GM21515 (cell line): ENCODE measurements around the gene DENR.
"Not testable (repeated sequence)": the region's sequence is repeated elsewhere in the genome, so short reads cannot be mapped to it uniquely, and the experiment has no call there.

Experiments
- ATAC-seq: cut with Tn5 transposase; IDR thresholded peaks from one replicate; pipeline ENCODE4 v1.9.1; 2021; ENCODE audit not compliant: unreplicated experiment

DENR gene

DNA sequence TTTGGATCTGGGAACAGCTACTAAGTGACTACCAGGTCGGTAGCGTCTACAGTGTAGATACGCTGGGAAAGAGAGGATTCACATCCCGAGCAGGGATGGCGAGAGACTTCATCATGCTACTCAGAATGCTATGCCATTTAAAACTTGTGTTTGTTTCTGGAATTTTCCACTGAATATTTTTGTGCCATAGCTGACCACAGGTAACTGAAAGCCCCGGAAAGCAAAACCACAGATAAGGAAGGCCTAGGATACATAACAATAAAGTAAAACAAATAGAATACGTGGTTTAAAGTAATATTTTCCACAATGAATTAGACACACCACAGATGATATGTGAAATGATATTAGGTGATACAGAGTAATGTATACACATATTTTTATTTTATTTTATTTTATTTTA is 14.1 kb upstream of the DENR start:
- no peak for ATAC-seq

DNA sequence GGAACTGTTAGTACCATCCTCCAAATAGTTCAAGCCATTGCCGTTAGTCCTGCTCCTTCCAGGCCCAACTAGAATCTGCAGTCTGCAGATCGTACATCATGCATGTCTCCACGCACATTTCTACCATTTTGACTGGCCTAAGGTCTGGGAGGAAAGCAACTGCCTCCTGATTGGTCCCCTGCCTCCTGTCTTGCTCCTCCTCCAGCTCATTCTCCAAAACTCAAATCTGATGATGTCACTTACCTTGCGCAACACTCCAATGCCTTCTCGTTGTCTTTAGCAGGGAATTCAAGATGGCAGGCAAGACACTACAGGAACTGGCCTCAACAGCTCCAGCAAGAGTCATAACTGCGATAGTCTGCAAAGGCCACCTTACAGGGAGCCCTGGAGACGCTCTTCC is 12.3 kb upstream of the DENR start:
- no peak for ATAC-seq

- no peak for ATAC-seq
Observed at GRCh38 chr12:122743895-122744525, 8.6 kb upstream of the DENR start.

DNA sequence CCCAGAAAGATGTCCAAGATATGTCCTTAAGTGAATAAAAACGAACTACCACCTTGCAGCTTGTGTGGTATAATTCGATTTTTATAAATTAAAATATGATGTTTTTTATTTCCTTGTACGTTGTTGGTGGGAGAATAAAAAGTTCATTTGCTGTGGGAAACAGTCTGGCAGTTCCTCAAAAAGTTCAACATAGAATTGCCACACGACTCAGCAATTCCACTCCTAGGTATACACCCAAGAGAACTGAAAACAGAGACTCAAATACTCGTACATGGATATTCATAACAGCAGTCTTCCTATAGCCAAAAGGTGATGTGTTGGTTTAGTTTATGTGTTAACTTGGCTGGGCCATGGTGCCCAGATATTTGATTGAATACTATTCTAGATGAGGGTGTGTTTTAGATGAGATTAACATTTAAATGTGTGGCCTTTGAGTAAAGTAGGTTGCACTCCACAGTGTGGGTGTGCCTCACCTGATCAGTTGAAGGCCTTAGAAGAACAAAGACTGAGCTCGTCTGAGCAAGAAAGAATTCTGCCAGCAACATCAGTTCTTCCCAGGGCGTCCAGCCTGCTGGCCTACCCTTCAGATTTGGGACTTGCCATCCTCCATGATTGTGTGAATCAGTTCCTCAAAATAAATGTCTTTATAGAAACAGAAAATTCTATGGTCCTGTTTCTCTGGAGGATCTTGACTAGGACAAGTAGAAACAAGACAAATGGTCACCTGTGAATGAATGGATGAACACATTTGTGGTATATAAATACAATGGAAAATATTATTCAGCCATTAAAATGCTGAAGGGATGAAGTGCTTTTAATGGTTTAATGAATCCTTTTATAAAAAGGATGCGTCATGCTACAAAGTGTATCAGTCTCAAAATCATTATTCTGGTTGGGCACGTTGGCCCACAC is 5.1 kb upstream of the DENR start:
- ATAC-seq, result no peak

- ATAC-seq, result no peak
Observed at GRCh38 chr12:122749569-122750332, 2.9 kb upstream of the DENR start.

DNA sequence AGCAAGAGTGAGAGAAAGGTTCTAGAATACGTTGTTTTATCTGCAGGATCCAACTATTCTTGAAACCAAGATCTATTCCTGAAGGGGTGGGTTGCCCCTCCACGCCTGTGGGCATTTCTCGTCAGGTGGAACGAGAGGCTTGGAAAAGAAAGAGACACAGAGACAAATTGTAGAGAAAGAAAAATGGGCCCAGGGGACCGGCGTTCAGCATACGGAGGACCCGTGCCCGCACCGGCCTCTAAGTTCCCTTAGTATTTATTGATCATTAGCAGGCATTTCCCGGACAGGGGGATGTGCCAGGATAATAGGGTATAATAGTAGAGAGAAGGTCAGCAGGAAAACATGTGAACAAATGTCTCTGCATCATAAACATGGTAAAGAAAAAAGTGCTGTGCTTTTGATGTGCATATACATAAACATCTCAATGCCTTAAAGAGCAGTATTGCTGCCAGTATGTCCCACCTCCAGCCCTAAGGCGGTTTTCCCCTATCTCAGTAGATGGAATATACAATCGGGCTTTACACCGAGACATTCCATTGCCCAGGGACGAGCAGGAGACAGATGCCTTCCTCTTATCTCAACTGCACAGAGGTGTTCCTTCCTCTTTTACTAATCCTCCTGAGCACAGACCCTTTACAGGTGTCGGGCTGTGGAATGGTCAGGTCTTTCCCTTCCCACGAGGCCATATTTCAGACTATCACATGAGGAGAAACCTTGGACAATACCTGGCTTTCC is 1.7 kb upstream of the DENR start:
- ATAC-seq, result not testable (repeated sequence)

DNA sequence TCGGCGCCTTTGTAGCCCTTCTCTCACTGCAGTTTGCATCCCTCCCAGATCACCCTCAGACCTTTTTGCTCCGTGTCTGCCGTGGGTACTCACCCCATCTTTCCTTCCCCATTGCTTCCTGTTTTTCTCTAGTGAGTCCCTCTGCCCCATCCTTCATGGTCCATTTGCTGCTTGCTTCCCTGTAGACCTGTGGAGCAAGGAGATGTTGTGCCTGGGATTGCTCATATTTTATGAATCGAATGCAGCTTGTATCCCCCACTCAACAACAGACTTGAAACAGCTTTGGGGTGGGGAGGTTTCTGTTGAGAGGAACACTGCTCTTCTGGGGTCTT is 661 bp downstream of the DENR start:
- no peak for ATAC-seq

GRCh38 chr12:122754790-122755189 is 2.2 kb downstream of the DENR start:
- ATAC-seq, result no peak

DNA sequence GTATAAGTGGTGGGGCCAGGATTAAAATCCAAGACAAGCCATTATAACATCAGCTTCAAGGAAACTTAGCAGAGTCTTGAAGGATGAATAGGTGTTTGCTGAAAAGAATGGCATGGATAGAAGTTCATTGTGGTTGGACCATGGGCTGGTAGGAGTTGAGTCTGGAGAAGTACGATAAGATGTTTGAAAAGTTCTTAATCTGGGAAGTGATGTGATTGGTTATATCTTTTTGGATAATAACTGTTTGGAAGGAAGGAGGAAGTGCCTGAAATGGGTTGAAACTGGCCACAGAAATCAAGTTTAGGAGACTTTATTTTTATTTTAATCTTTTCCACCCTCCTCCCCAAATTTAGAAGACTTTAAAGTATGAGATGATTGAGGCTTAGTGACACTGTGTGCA is 4.9 kb downstream of the DENR start:
- no peak for ATAC-seq

- no peak for ATAC-seq
Observed at GRCh38 chr12:122785503-122785902, 32.9 kb downstream of the DENR start.

DNA sequence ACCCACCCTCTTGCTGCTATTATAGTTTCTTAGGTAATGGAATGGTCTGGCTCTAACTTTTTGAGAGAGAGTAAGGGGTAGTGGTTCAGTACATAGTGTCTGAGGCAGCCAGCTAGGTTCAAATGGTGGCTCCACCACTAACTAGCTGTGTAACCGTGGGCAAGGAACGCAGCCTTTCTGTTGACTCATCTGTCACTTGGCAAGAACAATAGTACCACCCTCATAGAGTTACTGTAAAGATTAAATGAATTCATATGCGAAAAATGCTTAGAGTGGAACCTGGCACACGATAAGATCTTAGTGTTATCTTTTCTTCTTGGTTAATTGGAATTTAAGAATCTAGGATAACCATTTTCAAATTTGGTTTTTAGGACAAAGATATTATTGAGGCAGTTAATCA is 35.8 kb downstream of the DENR start:
- ATAC-seq, result no peak

DNA sequence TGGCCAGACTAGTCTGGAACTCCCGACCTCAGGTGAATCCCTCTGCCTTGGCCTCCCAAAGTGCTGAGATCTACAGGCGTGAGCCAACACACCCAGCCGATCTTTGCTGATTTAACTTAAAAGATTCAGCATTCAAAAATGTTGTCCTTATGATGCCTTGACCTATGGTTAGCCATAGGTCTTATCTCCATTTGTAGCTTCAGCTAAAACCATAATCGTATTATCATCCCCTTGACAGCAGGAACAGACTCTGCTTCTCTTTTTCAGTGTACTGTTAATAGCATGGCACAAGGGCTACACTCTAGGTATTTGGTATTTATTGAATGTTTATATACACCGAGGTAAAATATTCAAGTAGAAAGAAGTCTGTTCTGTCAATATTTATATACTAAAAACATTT is 37.0 kb downstream of the DENR start:
- ATAC-seq, result no peak

GRCh38 chr12:122790393-122791075 is 37.9 kb downstream of the DENR start:
- no peak for ATAC-seq

GRCh38 chr12:122793685-122794106 is 41.1 kb downstream of the DENR start:
- no peak for ATAC-seq

- ATAC-seq, result no peak
Observed at GRCh38 chr12:122795807-122796206, 43.2 kb downstream of the DENR start.

- ATAC-seq, result no peak
Observed at GRCh38 chr12:122799641-122800243, 47.1 kb downstream of the DENR start.

DNA sequence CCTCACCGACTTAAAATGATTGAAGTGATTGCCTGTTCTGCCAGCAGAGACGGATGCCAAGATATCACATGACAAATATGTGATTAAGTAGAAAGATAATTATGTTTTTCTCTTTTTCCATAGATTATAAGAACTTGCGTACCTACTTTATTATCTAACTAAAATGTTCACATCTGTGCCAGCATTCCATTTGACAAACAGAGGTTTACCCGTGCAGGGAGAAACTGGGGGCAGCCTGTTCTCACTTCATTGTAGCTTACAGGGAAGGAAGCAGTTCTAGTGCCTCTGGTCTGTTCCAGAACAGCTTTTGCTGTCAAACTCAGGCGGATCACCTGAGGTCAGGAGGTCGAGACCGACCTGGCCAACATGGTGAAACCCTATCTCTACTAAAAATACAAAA is 51.3 kb downstream of the DENR start:
- no peak for ATAC-seq

DNA sequence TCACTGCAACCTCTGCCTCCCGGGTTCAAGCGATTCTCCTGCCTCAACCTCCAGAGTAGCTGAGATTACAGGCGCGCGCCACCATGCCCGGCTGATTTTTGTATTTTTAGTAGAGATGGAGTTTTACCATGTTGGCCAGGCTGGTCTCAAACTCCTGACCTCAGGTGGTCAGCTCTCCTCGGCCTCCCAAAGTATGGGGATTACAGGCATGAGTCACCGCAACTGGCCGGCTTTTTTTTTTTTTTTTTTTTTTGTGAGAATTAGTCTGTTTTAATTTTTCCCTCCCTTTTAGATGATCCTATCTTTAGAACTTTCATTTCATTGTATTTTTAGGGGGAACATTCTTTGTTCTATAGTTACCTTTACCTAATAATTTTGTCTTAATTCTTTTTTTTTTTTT is 52.3 kb downstream of the DENR start:
- ATAC-seq, result not testable (repeated sequence)

DNA sequence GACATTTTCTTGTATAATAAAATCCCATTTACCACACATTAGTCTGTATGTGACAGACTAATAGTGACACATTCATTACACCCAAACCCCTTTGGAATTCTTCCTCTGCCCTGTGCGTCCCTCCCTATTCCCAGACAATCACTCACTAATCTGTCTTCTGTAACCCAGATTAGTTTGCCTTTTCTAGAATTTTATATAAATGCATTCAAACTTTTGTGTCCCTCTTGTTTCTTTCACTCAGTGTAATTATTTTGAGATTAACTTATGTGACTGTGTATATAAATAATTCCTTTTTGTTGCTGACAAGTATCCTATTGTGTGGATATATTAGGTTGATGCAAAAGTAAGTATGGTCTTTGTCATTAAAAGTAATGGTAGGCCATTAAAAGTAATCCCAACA is 55.0 kb downstream of the DENR start:
- ATAC-seq, result no peak

DNA sequence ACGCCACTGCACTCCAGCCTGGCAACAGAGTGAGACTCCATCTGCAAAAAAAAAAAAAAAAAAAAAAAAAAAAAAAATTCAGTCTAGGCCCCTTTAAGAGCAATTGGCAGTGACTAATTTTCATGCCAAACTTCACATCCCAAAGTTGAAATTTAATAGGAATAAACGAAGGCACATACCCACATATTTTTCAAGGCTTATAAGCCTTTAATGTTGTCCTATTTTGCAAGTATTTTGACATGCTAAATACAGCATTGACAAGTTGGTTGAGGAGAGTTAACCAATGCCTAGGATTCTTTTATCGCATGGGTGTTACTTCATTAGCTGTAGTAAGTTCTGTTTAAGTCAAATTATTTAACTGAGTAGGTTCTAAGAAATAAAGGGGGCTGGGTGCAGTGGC is 59.2 kb downstream of the DENR start:
- ATAC-seq, result no peak
